Type B pancreatic cell (in vitro differentiated cells): ENCODE data around the gene ANKLE1. TPM values are rescaled to one million over a fixed set of nuclear protein-coding genes. Genes with fewer than 3 reads are reported as not detected.

Experiments used
- DNase-seq: peaks from one replicate; pipeline ENCODE4 v3.0.0; 2021; ENCODE audit warnings: mixed read lengths; ENCODE audit not compliant: unreplicated experiment; ENCODE audit errors: extremely low spot score
- H3K27ac Mint-ChIP-seq: 2 replicates; pipeline ENCODE4 v1.8.0; 2021; ENCODE audit warnings: mild to moderate bottlenecking, mixed read lengths
- H3K27me3 Mint-ChIP-seq: 2 replicates; pipeline ENCODE4 v1.8.0; 2021; ENCODE audit warnings: mixed read lengths
- H3K36me3 Mint-ChIP-seq: 2 replicates; pipeline ENCODE4 v1.8.0; 2021; ENCODE audit warnings: mixed read lengths
- H3K4me1 Mint-ChIP-seq: one replicate; pipeline ENCODE4 v1.8.0; 2021; ENCODE audit warnings: mixed read lengths; ENCODE audit not compliant: unreplicated experiment
- H3K4me3 Mint-ChIP-seq: 2 replicates; pipeline ENCODE4 v1.8.0; 2021; ENCODE audit warnings: mild to moderate bottlenecking, mixed read lengths
- H3K9me3 Mint-ChIP-seq: 2 replicates; pipeline ENCODE4 v1.8.0; 2021; ENCODE audit warnings: mixed read lengths
- total RNA-seq: library from RNA; stranded (reverse); gene quantifications from 2 replicates; pipeline ENCODE4 v1.2.1, GENCODE V29; 2021; ENCODE audit warnings: low replicate concordance
- TF ChIP-seq, protein P1 (sequence below): fragments of 200-600 bp; sonication (generic); conservative IDR thresholded peaks from 2 replicates; pipeline ENCODE4 v1.5.0; 2021; ENCODE audit warnings: antibody characterized with exemption, mild to moderate bottlenecking

ANKLE1 gene
- total RNA-seq, 1 donor from 2014 or later, result 5.9 TPM

DNA sequence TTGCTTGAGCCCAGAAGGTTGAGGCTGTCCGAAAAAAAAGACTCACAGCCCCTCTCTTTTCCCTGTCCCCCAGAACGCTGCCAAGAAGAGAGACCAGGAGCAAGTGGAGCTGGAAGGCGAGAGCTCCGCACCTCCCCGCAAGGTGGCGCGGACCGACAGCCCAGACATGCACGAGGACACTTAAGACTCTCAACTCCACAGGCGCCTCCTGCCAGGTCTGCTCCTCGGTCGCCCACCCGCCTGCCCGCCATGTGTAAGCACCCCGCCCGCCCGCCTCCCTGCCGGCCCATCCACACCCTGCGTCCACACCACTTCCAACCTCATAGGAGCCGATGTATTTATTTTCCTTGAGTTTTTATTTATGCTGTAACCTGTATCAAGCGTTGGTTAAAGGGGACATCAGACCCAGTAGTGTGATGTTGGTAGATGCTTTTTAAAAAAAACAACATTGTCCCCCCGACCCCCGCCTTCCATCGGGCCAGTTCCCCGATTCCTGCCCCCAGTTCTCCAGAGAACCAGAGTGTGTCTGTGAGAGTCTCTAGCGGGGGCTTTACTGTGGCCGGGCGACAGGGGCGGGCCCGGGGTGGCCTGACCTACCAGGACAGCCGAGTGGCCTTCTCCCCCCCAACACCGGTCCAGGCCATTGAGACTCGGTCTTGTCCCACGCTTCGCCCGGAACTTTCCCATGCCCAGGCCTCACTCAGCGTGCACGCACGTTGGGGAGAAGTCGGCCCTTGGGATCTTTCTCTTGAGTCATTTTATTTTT is 38.0 kb downstream of the ANKLE1 start:
- H3K27me3 Mint-ChIP-seq, result no peaks in the 10 kb centered on the region
- no peaks in the 10 kb centered on the region for H3K9me3 Mint-ChIP-seq
- no peak overlapping the region for H3K27ac Mint-ChIP-seq
- no peaks in the 10 kb centered on the region for H3K4me1 Mint-ChIP-seq
- DNase-seq, result no peak
- peaks cover 8% of the 10 kb centered on the region for H3K36me3 Mint-ChIP-seq
- no peak overlapping the region for H3K4me3 Mint-ChIP-seq
- TF ChIP-seq, protein P1, sequence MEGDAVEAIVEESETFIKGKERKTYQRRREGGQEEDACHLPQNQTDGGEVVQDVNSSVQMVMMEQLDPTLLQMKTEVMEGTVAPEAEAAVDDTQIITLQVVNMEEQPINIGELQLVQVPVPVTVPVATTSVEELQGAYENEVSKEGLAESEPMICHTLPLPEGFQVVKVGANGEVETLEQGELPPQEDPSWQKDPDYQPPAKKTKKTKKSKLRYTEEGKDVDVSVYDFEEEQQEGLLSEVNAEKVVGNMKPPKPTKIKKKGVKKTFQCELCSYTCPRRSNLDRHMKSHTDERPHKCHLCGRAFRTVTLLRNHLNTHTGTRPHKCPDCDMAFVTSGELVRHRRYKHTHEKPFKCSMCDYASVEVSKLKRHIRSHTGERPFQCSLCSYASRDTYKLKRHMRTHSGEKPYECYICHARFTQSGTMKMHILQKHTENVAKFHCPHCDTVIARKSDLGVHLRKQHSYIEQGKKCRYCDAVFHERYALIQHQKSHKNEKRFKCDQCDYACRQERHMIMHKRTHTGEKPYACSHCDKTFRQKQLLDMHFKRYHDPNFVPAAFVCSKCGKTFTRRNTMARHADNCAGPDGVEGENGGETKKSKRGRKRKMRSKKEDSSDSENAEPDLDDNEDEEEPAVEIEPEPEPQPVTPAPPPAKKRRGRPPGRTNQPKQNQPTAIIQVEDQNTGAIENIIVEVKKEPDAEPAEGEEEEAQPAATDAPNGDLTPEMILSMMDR, result no peak

DNA sequence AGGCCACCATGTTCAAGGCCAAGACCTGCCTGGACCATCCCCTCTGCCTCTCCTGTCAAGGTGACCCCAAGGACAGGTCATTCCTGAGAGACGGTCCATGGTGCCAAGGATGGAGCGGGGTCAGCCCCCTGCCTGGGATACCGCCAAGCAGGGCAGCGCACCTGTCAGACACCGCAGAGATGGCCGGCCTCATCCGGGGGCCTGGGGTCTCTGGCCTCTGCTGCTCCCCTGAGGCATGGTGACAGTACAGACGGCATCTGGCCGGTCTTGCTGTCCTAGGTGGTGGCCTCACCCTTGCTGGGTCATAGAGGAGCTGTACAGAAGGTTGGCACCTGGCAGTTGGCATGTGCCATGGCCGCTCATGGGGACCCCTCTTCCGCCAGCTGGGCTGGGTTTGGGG is 38.7 kb downstream of the ANKLE1 start:
- Mint-ChIP-seq H3K9me3 (no peaks in the 10 kb centered on the region), H3K27me3 (no peaks in the 10 kb centered on the region), H3K27ac (no peak overlapping the region), H3K4me3 (no peak overlapping the region), H3K4me1 (no peaks in the 10 kb centered on the region), H3K36me3 (peaks cover 8% of the 10 kb centered on the region)
- no peak for DNase-seq
- TF ChIP-seq, protein P1, result no peak

DNA sequence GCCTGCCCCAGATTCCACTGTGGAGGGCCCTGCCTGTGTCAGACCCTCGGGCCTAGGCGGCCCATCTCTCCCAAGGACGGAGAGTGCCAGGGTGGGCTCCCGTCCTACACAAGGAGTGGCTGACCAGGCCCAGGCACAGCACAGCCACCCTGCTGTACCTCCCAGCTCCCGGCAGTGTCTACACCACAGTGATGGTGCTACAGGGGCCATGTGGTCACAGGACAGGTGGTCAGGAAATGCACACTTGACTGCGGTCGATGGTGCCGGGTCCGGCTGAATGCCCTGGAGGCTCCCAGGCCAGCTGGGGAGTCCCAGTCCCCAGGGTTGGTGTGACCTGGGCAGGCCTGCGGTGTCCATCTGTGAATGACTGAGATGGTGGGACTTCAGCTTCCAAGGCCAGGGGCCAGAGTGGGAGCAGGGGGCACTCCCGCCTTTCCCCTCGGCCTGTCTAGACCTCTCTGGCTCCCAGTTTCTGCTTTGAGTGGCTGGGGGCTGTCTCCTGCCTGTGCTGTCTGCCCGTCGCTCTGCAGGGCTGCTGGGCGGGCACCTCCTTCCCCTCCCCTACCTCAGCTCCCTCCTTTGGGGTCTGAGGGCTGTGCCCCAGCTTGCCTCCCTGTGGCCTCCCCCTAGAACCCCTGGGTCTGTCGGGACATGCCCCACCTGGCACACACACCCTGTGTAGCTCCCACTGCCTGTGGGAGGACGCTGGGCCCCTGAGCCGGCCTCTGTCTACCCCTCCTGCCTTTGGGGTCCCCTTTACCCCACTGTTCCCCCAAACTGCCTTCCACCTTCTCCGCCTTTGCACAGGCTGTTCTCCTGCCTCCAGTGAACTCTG is 40.2 kb downstream of the ANKLE1 start:
- H3K4me3 Mint-ChIP-seq, result no peak overlapping the region
- H3K9me3 Mint-ChIP-seq, result no peaks in the 10 kb centered on the region
- TF ChIP-seq, protein P1, result no peak
- DNase-seq, result no peak
- H3K4me1 Mint-ChIP-seq, result no peaks in the 10 kb centered on the region
- peaks cover 3% of the 10 kb centered on the region for H3K36me3 Mint-ChIP-seq
- no peaks in the 10 kb centered on the region for H3K27me3 Mint-ChIP-seq
- H3K27ac Mint-ChIP-seq, result peak overlapping the region; percentile 74

DNA sequence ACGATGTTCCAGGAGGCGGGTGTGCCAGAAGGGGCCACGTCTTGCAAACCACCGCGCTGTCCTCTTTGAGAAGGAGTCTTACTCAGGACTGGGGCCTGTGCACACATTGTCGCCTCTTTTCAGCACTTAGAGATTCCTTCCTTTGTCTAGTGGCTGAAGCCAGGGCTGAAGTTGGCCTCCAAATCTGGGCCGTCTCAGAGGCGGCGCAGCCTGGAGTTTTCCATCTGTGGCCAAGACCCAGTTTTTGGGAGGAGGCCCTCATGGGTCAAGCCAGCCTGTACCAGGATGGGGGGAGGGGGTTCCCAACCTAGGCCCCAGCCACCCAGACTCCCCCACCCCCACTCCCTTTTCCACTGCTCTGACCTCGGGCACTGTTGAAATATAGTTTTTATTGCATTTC is 41.2 kb downstream of the ANKLE1 start:
- Mint-ChIP-seq H3K4me3 (no peak overlapping the region), H3K9me3 (no peaks in the 10 kb centered on the region), H3K27me3 (peaks cover 2% of the 10 kb centered on the region), H3K36me3 (peaks cover 3% of the 10 kb centered on the region), H3K27ac (peak overlapping the region; percentile 74), H3K4me1 (peaks cover 4% of the 10 kb centered on the region)
- DNase-seq, result no peak
- TF ChIP-seq, protein P1, result no peak

DNA sequence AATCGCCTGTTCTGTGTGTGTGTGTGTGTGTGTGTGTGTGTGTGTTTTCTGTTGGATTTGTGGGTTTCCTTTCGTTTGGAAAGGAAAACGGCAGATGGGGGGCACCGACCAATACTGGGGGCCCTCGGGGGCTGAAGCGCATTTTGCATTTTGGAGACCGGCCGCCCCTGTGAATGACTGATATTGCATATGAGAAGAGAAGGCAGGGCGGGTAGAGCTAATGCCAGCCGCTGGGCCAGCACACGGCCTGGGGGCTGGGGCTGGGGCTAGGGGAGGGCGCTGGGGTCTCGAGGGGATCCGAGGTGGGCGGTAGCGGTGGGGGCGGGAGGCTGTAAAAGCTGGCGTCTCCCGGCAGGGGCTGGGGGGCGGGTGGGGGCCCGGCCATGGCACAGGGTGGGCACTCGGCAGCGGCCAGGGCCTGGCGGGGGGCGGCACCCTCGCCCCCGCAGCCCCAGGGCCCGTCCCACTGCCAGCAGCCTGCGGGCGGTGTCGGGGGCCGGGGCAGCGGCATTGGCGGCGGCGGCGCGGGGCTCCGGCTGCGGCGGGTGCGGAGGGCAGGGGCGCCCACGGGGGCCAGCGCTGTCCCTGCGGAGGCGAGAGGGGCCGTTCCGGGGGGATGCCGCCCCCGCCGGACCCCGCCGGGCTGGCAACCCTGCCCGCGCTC is 41.7 kb downstream of the ANKLE1 start:
- peaks cover 3% of the 10 kb centered on the region for H3K36me3 Mint-ChIP-seq
- no peak for DNase-seq
- H3K4me3 Mint-ChIP-seq, result no peak overlapping the region
- peaks cover 3% of the 10 kb centered on the region for H3K27me3 Mint-ChIP-seq
- TF ChIP-seq, protein P1, result no peak
- H3K27ac Mint-ChIP-seq, result no peak overlapping the region
- H3K9me3 Mint-ChIP-seq, result no peaks in the 10 kb centered on the region
- H3K4me1 Mint-ChIP-seq, result peaks cover 5% of the 10 kb centered on the region
